Brain microvascular endothelial cell (primary cell): Measurements from ENCODE around the gene FMO5.

Source experiments
- DNase-seq: peaks from one replicate; pipeline ENCODE4 v3.0.0-alpha.2; 2020
- H3K27ac ChIP-seq: fragments of 250-450 bp; sonication (Bioruptor Pico); 2 replicates; pipeline ENCODE4 v1.5.1; 2020; ENCODE audit warnings: mild to moderate bottlenecking, moderate library complexity
- H3K27me3 ChIP-seq: fragments of 250-450 bp; sonication (Bioruptor Pico); replicated peaks from 2 replicates; pipeline ENCODE4 v1.5.1; 2020; ENCODE audit warnings: mild to moderate bottlenecking
- H3K36me3 ChIP-seq: fragments of 250-450 bp; sonication (Bioruptor Pico); replicated peaks from 2 replicates; pipeline ENCODE4 v1.5.1; 2020; ENCODE audit warnings: mild to moderate bottlenecking
- H3K4me3 ChIP-seq: 2 replicates; pipeline ENCODE4 v1.5.1; 2011; ENCODE audit warnings: low read depth, mild to moderate bottlenecking, control low read depth, low read length, moderate library complexity
- CTCF ChIP-seq: IDR thresholded peaks from 2 replicates; pipeline ENCODE4 v1.5.1; 2011; ENCODE audit warnings: low read depth, mild to moderate bottlenecking, moderate library complexity, low read length, control low read depth, inconsistent platforms; ENCODE audit errors: missing control alignments
- in situ Hi-C: cut with HindIII; loops from 2 replicates; pipeline ENCODE4 v1.10.0; 2017; ENCODE audit warnings: low sequenced_read_pairs, low pct_ligation_motif_present

The FMO5 gene

GRCh38 chr1:147225193-147225730 is at the start of gene FMO5:
TSS of gene FMO5 (minus strand) at chr1:147225339. CDS start at chr1:147225029, 310 bp downstream.
- Histone ChIP-seq H3K27ac (no peak within 1 kb of the TSS), H3K4me3 (peak within 1 kb of the TSS; percentile 69), H3K36me3 (no peaks in the 10 kb centered on the region), H3K27me3 (no peaks in the 10 kb centered on the region)
- in situ Hi-C loops, result no loop called here
- TF ChIP-seq CTCF, result peak; percentile 52
- peak; percentile 53 for DNase-seq

- H3K4me3 ChIP-seq, result no peak overlapping the region
- H3K27me3 ChIP-seq, result no peaks in the 10 kb centered on the region
- peak; percentile 43 for TF ChIP-seq CTCF
- in situ Hi-C loops, result no loop called here
- peak; percentile 76 for DNase-seq
- H3K36me3 ChIP-seq, result peaks cover 32% of the 10 kb centered on the region
- H3K27ac ChIP-seq, result peak overlapping the region; percentile 89
Measured at GRCh38 chr1:147273409-147274336, 48.5 kb upstream of the FMO5 start.

GRCh38 chr1:147272042-147272441 is 46.9 kb upstream of the FMO5 start:
- no peak overlapping the region for H3K27ac ChIP-seq
- in situ Hi-C loops, result no loop called here
- peaks cover 38% of the 10 kb centered on the region for H3K36me3 ChIP-seq
- TF ChIP-seq CTCF, result no peak
- no peak overlapping the region for H3K4me3 ChIP-seq
- no peaks in the 10 kb centered on the region for H3K27me3 ChIP-seq
- no peak for DNase-seq

GRCh38 chr1:147270721-147271120 is 45.6 kb upstream of the FMO5 start:
- in situ Hi-C loops, result no loop called here
- TF ChIP-seq CTCF, result no peak
- no peak overlapping the region for H3K27ac ChIP-seq
- no peak for DNase-seq
- no peaks in the 10 kb centered on the region for H3K27me3 ChIP-seq
- H3K36me3 ChIP-seq, result peaks cover 28% of the 10 kb centered on the region
- H3K4me3 ChIP-seq, result no peak overlapping the region

GRCh38 chr1:147267711-147268110 is 42.6 kb upstream of the FMO5 start:
- Histone ChIP-seq H3K27ac (no peak overlapping the region), H3K36me3 (peaks cover 21% of the 10 kb centered on the region), H3K4me3 (no peak overlapping the region), H3K27me3 (no peaks in the 10 kb centered on the region)
- TF ChIP-seq CTCF, result no peak
- DNase-seq, result no peak
- in situ Hi-C loops, result no loop called here
